T-helper 9 cell (primary cell): ENCODE measurements around the gene SRGAP3.

Source experiments
- DNase-seq: peaks from one replicate; pipeline ENCODE4 v3.0.0-alpha.2; 2020

The SRGAP3 gene

GRCh38 chr3:9169956-9170850, 79.2 kb downstream of the SRGAP3 start:
- DNase-seq: no peak

- DNase-seq: no peak
Observed at GRCh38 chr3:9169326-9169725, 80.1 kb downstream of the SRGAP3 start.

GRCh38 chr3:9168241-9168741, 81.2 kb downstream of the SRGAP3 start:
- no peak for DNase-seq

- no peak for DNase-seq
Observed at GRCh38 chr3:9167222-9167621, 82.2 kb downstream of the SRGAP3 start.

GRCh38 chr3:9165421-9165820, 84.0 kb downstream of the SRGAP3 start:
- no peak for DNase-seq

- no peak for DNase-seq
Observed at GRCh38 chr3:9163289-9163688, 86.2 kb downstream of the SRGAP3 start.

- no peak for DNase-seq
Observed at GRCh38 chr3:9161811-9162210, 87.6 kb downstream of the SRGAP3 start.

GRCh38 chr3:9161298-9161697, 88.1 kb downstream of the SRGAP3 start:
- no peak for DNase-seq

- no peak for DNase-seq
Observed at GRCh38 chr3:9158865-9159630, 90.4 kb downstream of the SRGAP3 start.

GRCh38 chr3:9157651-9158362, 91.6 kb downstream of the SRGAP3 start:
- no peak for DNase-seq

GRCh38 chr3:9156604-9157003, 92.8 kb downstream of the SRGAP3 start:
- DNase-seq: no peak

- no peak for DNase-seq
Observed at GRCh38 chr3:9155028-9155427, 94.4 kb downstream of the SRGAP3 start.

- DNase-seq: no peak
Observed at GRCh38 chr3:9153904-9154619, 95.4 kb downstream of the SRGAP3 start.

- DNase-seq: no peak
Observed at GRCh38 chr3:9151240-9151639, 98.2 kb downstream of the SRGAP3 start.

GRCh38 chr3:9149566-9149965, 99.9 kb downstream of the SRGAP3 start:
- DNase-seq: no peak

- no peak for DNase-seq
Observed at GRCh38 chr3:9147896-9148266, 101.6 kb downstream of the SRGAP3 start.

- no peak for DNase-seq
Observed at GRCh38 chr3:9147215-9147895, 102.1 kb downstream of the SRGAP3 start.

GRCh38 chr3:9146367-9147071, 102.9 kb downstream of the SRGAP3 start:
- DNase-seq: no peak

- no peak for DNase-seq
Observed at GRCh38 chr3:9143184-9143583, 106.3 kb downstream of the SRGAP3 start.

GRCh38 chr3:9142362-9142761, 107.1 kb downstream of the SRGAP3 start:
- DNase-seq: no peak

GRCh38 chr3:9141928-9142289, 107.5 kb downstream of the SRGAP3 start:
- no peak for DNase-seq
